HCT116 (cell line): ENCODE results near the gene TRIOBP. TPM values are rescaled to one million over a fixed set of nuclear protein-coding genes. Genes with fewer than 3 reads are reported as not detected.

ENCODE experiments used
- ATAC-seq: fragments of 200-7000 bp; cut with Tn5 transposase; 2 replicates; pipeline ENCODE4 v1.9.1; 2020; ENCODE audit warnings: mild to moderate bottlenecking, moderate library complexity
- BruUV-seq: library from RNA; stranded (reverse); fragments of 400-500 nt; replicated peaks from 2 replicates; lab custom pipeline; 2021; lab: Mats Ljungman, UMichigan
- CTCF ChIA-PET: fragments of 300-600 bp; sonication (Branson Sonifier 250); formaldehyde crosslinking; loops from one replicate; lab custom pipeline; 2021; ENCODE audit warnings: antibody characterized with exemption; lab: Charles Lee
- POLR2A ChIA-PET: fragments of 300-600, 350-600 bp; sonication (Branson Sonifier 250); formaldehyde crosslinking; loops from one replicate; lab custom pipeline; 2021; ENCODE audit warnings: antibody characterized with exemption; lab: Charles Lee
- RAD21 ChIA-PET, 2 experiments: fragments of 300-600 bp; sonication (Branson Sonifier 250); formaldehyde crosslinking; loops; one replicate each; lab custom pipeline; 2023; ENCODE audit warnings: low total read pairs in 2 of 2; ENCODE audit not compliant: uncharacterized antibody in 2 of 2, unreplicated experiment in 2 of 2, low non-redundant PET in 1 of 2; lab: Charles Lee
- DNase-seq: peaks from one replicate; pipeline ENCODE4 v3.0.0-alpha.2; 2010; ENCODE audit warnings: low read depth, low spot score
- H2AFZ ChIP-seq: fragments of 200-600 bp; shearing (Covaris generic), sonication (generic); 2 replicates; pipeline ENCODE4 v1.6.1; 2017; ENCODE audit warnings: low read depth, mixed run types, mixed read lengths, antibody characterized with exemption, low read length; ENCODE audit not compliant: poor library complexity, severe bottlenecking
- H3K27ac ChIP-seq: 2 replicates; pipeline ENCODE4 v1.5.1; 2012; ENCODE audit warnings: low read depth, low read length
- H3K27me3 ChIP-seq: fragments of 200-600 bp; sonication (generic); 2 replicates; pipeline ENCODE4 v1.6.1; 2016; ENCODE audit warnings: mixed run types, low read length, mixed read lengths; ENCODE audit not compliant: insufficient read depth
- H3K36me3 ChIP-seq, 2 experiments: fragments of 200-500 bp in 1 of 2; fragments of 200-600 bp in 1 of 2; sonication (Bioruptor generic) in 1 of 2; sonication (generic) in 1 of 2; 2 replicates each; pipeline versions ENCODE4 v1.5.1 to v1.6.1; 2014 to 2016; ENCODE audit warnings: low read length in 2 of 2, inconsistent platforms in 1 of 2, mixed read lengths in 1 of 2, mixed run types in 1 of 2; ENCODE audit not compliant: insufficient read depth in 2 of 2, control insufficient read depth in 1 of 2
- H3K4me1 ChIP-seq, 2 experiments: fragments of 200-600 bp in 1 of 2; sonication (generic) in 1 of 2; 2 replicates each; pipeline versions ENCODE4 v1.5.1 to v1.6.1; 2012 to 2017; ENCODE audit warnings: low read length in 2 of 2, inconsistent platforms in 1 of 2, mild to moderate bottlenecking in 1 of 2, mixed read lengths in 1 of 2, mixed run types in 1 of 2, moderate library complexity in 1 of 2; ENCODE audit not compliant: insufficient read depth in 2 of 2, control insufficient read depth in 1 of 2
- H3K4me2 ChIP-seq: fragments of 200-600 bp; sonication (generic); 2 replicates; pipeline ENCODE4 v1.6.1; 2017; ENCODE audit warnings: mixed run types, low read length, mixed read lengths
- H3K4me3 ChIP-seq, 2 experiments: fragments of 200-600 bp in 1 of 2; sonication (generic) in 1 of 2; replicated peaks in 1 of 2; 2 replicates each; pipeline ENCODE4 v1.5.1; 2011 to 2016; ENCODE audit warnings: low read length in 2 of 2, control low read depth in 1 of 2, low read depth in 1 of 2, mild to moderate bottlenecking in 1 of 2, mixed read lengths in 1 of 2, mixed run types in 1 of 2
- H3K79me2 ChIP-seq: fragments of 200-600 bp; sonication (generic); 2 replicates; pipeline ENCODE4 v1.6.1; 2017; ENCODE audit warnings: mild to moderate bottlenecking, mixed run types, low read length, moderate library complexity, mixed read lengths; ENCODE audit not compliant: insufficient read depth
- H3K9ac ChIP-seq: fragments of 200-600 bp; sonication (generic); 2 replicates; pipeline ENCODE4 v1.6.1; 2016; ENCODE audit warnings: low read length, mixed read lengths
- H3K9me2 ChIP-seq: fragments of 200-600 bp; sonication (generic), shearing (Covaris generic); 2 replicates; pipeline ENCODE4 v1.6.1; 2017; ENCODE audit warnings: mixed run types, mild to moderate bottlenecking, moderate library complexity; ENCODE audit not compliant: insufficient read depth
- H3K9me3 ChIP-seq, 2 experiments: fragments of 200-500 bp in 1 of 2; fragments of 200-600 bp in 1 of 2; sonication (Bioruptor generic) in 1 of 2; sonication (generic) in 1 of 2; 2 replicates each; pipeline ENCODE4 v1.6.1; 2014 to 2017; ENCODE audit warnings: low read length in 2 of 2, mixed read lengths in 2 of 2, inconsistent platforms in 1 of 2, low read depth in 1 of 2, mild to moderate bottlenecking in 1 of 2, mixed run types in 1 of 2, moderate library complexity in 1 of 2; ENCODE audit not compliant: control insufficient read depth in 1 of 2, insufficient read depth in 1 of 2
- H4K20me1 ChIP-seq: fragments of 200-600 bp; sonication (generic), shearing (Covaris generic); 2 replicates; pipeline ENCODE4 v1.6.1; 2017; ENCODE audit warnings: mixed run types, mild to moderate bottlenecking, moderate library complexity; ENCODE audit not compliant: insufficient read depth
- ATF3 ChIP-seq: IDR thresholded peaks from 2 replicates; pipeline ENCODE4 v1.6.1; 2012
- CTCF ChIP-seq, 3 experiments: fragments of 200-600 bp in 1 of 3; sonication (generic) in 1 of 3; IDR thresholded peaks in 2 of 3; conservative IDR thresholded peaks in 1 of 3; 2 replicates each; pipeline ENCODE4 v1.5.1; 2012 to 2017; ENCODE audit warnings: low read depth in 2 of 3, low read length in 2 of 3, antibody characterized with exemption in 1 of 3, borderline replicate concordance in 1 of 3, control low read depth in 1 of 3, mild to moderate bottlenecking in 1 of 3, mixed read lengths in 1 of 3, mixed run types in 1 of 3, moderate library complexity in 1 of 3; ENCODE audit not compliant: insufficient read depth in 1 of 3
- ELF1 ChIP-seq: IDR thresholded peaks from 2 replicates; pipeline ENCODE4 v1.6.1; 2012; ENCODE audit warnings: low read depth, borderline replicate concordance
- POLR2A ChIP-seq: IDR thresholded peaks from 2 replicates; pipeline ENCODE4 v1.7.0; 2011; ENCODE audit warnings: borderline replicate concordance; ENCODE audit not compliant: insufficient read depth, insufficient read length; ENCODE audit errors: extremely low read depth
- POLR2AphosphoS5 ChIP-seq: IDR thresholded peaks from 2 replicates; pipeline ENCODE4 v1.6.1; 2011; ENCODE audit warnings: mild to moderate bottlenecking, low read depth, low read length, moderate library complexity
- SP1 ChIP-seq: IDR thresholded peaks from 2 replicates; pipeline ENCODE4 v1.6.1; 2012; ENCODE audit warnings: low read depth
- YY1 ChIP-seq: IDR thresholded peaks from 2 replicates; pipeline ENCODE4 v1.6.1; 2011; ENCODE audit warnings: low read length, low read depth, moderate library complexity, mild to moderate bottlenecking; ENCODE audit not compliant: insufficient replicate concordance; ENCODE audit errors: extremely low read depth
- ZFX ChIP-seq: fragments of 450-650 bp; IDR thresholded peaks from 2 replicates; pipeline ENCODE4 v1.6.1; 2017
- intact Hi-C: fragments of 100-400 bp; cut with micrococcal nuclease; formaldehyde crosslinking; loops from 2 replicates; pipeline ENCODE4 v1.10.0; 2022
- total RNA-seq: library from RNA; stranded (reverse); gene quantifications from one replicate; pipeline ENCODE4 v1.2.1, GENCODE V29; 2021; ENCODE audit not compliant: unreplicated experiment

Gene TRIOBP
- total RNA-seq, 1 experiment from 2014 or later: 244 TPM

GRCh38 chr22:37674951-37675929, 21.6 kb upstream of the TRIOBP start, which contains the start of gene LGALS1:
Gene LGALS1 (plus strand): TSS chr22:37675636. CDS start chr22:37675703, 67 bp downstream.
- 0 out of 6 replicates have a peak, but pooled peaks of 1 of the 3 experiments have one; percentile 11 for TF ChIP-seq CTCF (IDR thresholded peaks at IDR 0.05 in 2 of 3, conservative IDR thresholded peaks at IDR 0.05 in 1 of 3; ENCODE audit: borderline replicate concordance in 1 of 3, insufficient read depth in 1 of 3, low read depth in 2 of 3, low read length in 2 of 3)
- TF ChIP-seq ZFX: peak; percentile 63; the same call in 1 of the 2 replicates
- TF ChIP-seq SP1: no peak
- no peak for TF ChIP-seq ELF1
- peak; percentile 35 for TF ChIP-seq YY1
- TF ChIP-seq POLR2A: peak; percentile 73
- TF ChIP-seq ATF3: no peak
- TF ChIP-seq POLR2AphosphoS5: peak; percentile 87
- peak within 1 kb of the TSS; percentile 97 for H3K27ac ChIP-seq
- ChIA-PET POLR2A (interaction anchor here (0.6 to 4.6 kb wide), 25 partner anchors 11 to 974 kb away, joined by 3 to 71 read pairs (median 4); partner anchors contain the start of genes GCAT, GGA1, NOL12 and PDXP), RAD21 (interaction anchor here in 1 of 2 experiments (1.5 kb wide), 1 partner anchor 17 kb away, joined by 3 read pairs; the partner anchor contains the start of gene PDXP), CTCF (interaction anchor here (0.5 to 1.9 kb wide), 8 partner anchors 9 to 131 kb away, joined by 3 to 21 read pairs (median 5); partner anchors contain the start of genes GGA1 and PDXP)
- H3K79me2 ChIP-seq: peaks cover 13% of the 10 kb centered on the region; the same call in 1 of the 2 replicates
- no peaks in the 10 kb centered on the region for H3K9me2 ChIP-seq
- BruUV-seq: no TSS peak
- DNase-seq (peak; percentile 92), ATAC-seq (peak; percentile 83)
- intact Hi-C loops: no loop called here
- H4K20me1 ChIP-seq: no peaks in the 10 kb centered on the region
- H3K27me3 ChIP-seq: no peaks in the 10 kb centered on the region
- no peaks in the 10 kb centered on the region for H3K9me3 ChIP-seq
- H3K4me2 ChIP-seq: peak within 1 kb of the TSS; percentile 98
- H3K4me3 ChIP-seq: peak within 1 kb of the TSS; percentile 71 to 86
- H3K9ac ChIP-seq: peak within 1 kb of the TSS; percentile 67
- H3K36me3 ChIP-seq: peaks cover 5 to 11% of the 10 kb centered on the region in 2 experiments; a peak in 3 of 4 replicates
- H2AFZ ChIP-seq: no peak within 1 kb of the TSS
- peaks cover 35 to 61% of the 10 kb centered on the region in 2 experiments for H3K4me1 ChIP-seq
